Activated T-helper 17 cell treated with anti-CD3 and anti-CD28 coated beads, Interleukin-2, amount 50 U/mL, for 72 hours (primary cell): Measurements from ENCODE around the gene QRSL1. TPM values are rescaled to one million over a fixed set of nuclear protein-coding genes. Genes with fewer than 3 reads are reported as not detected.
"Not testable (repeated sequence)": the region's sequence is repeated elsewhere in the genome, so short reads cannot be mapped to it uniquely, and the experiment has no call there.

Experiments
- ATAC-seq: fragments of 150-1000 bp; cut with Tn5 transposase; replicated peaks from 2 replicates; pipeline ENCODE4 v1.10.0; 2021; ENCODE audit warnings: mild to moderate bottlenecking, moderate library complexity
- H3K27ac Mint-ChIP-seq: one replicate; pipeline ENCODE4 v1.8.0; 2022; ENCODE audit warnings: mixed read lengths
- H3K27me3 Mint-ChIP-seq: one replicate; pipeline ENCODE4 v1.8.0; 2022; ENCODE audit warnings: mixed read lengths
- H3K36me3 Mint-ChIP-seq: one replicate; pipeline ENCODE4 v1.8.0; 2022; ENCODE audit warnings: low read depth, mild to moderate bottlenecking, mixed read lengths
- H3K4me1 Mint-ChIP-seq: one replicate; pipeline ENCODE4 v1.8.0; 2022; ENCODE audit warnings: mixed read lengths
- H3K4me3 Mint-ChIP-seq: one replicate; pipeline ENCODE4 v1.8.0; 2022; ENCODE audit warnings: mild to moderate bottlenecking, mixed read lengths
- H3K9me3 Mint-ChIP-seq: one replicate; pipeline ENCODE4 v1.8.0; 2022; ENCODE audit warnings: mixed read lengths
- total RNA-seq, 2 donors: library from RNA; stranded (reverse); gene quantifications; one replicate each; pipeline ENCODE4 v1.2.3, GENCODE V29; 2022

QRSL1 gene
- 10 to 100 TPM; 10.9 to 18.2 TPM for total RNA-seq

GRCh38 chr6:106629103-106629858, at the start of gene QRSL1, which contains the start of gene RTN4IP1:
Gene QRSL1, plus strand, starts transcription at chr6:106629578. Its CDS starts 104 bp downstream, at chr6:106629682.
Gene RTN4IP1, minus strand, starts transcription at chr6:106629498. Its CDS starts 477 bp downstream, at chr6:106629021.
- no peaks in the 10 kb centered on the region for H3K9me3 Mint-ChIP-seq
- peak within 1 kb of the TSS; percentile 98 for H3K27ac Mint-ChIP-seq
- no peaks in the 10 kb centered on the region for H3K27me3 Mint-ChIP-seq
- H3K36me3 Mint-ChIP-seq: no peaks in the 10 kb centered on the region
- peaks cover 13% of the 10 kb centered on the region for H3K4me1 Mint-ChIP-seq
- ATAC-seq: peak; percentile 97
- peak within 1 kb of the TSS; percentile 98 for H3K4me3 Mint-ChIP-seq

- peaks cover 32% of the 10 kb centered on the region for H3K36me3 Mint-ChIP-seq
- no peaks in the 10 kb centered on the region for H3K4me1 Mint-ChIP-seq
These were observed 47.9 kb upstream of the QRSL1 start for GRCh38 chr6:106581468-106581867.

GRCh38 chr6:106586815-106587415, 42.5 kb upstream of the QRSL1 start:
- Mint-ChIP-seq H3K4me1 (no peaks in the 10 kb centered on the region), H3K9me3 (no peaks in the 10 kb centered on the region), H3K4me3 (no peak overlapping the region), H3K27me3 (no peaks in the 10 kb centered on the region), H3K36me3 (peaks cover 36% of the 10 kb centered on the region), H3K27ac (no peak overlapping the region)
- ATAC-seq: peak; percentile 42

More at GRCh38 chr6:106581468-106581867, 47.9 kb upstream of the QRSL1 start:
- Mint-ChIP-seq H3K9me3 (no peaks in the 10 kb centered on the region), H3K27me3 (no peaks in the 10 kb centered on the region), H3K27ac (no peak overlapping the region), H3K4me3 (no peak overlapping the region)
- ATAC-seq: no peak

GRCh38 chr6:106588937-106589336, 40.4 kb upstream of the QRSL1 start:
- H3K4me1 Mint-ChIP-seq: not testable (repeated sequence)

GRCh38 chr6:106591111-106591825, 38.1 kb upstream of the QRSL1 start:
- no peak overlapping the region for H3K27ac Mint-ChIP-seq
- H3K4me3 Mint-ChIP-seq: no peak overlapping the region
- ATAC-seq: no peak
- H3K27me3 Mint-ChIP-seq: no peaks in the 10 kb centered on the region
- H3K4me1 Mint-ChIP-seq: no peaks in the 10 kb centered on the region
- peaks cover 19% of the 10 kb centered on the region for H3K36me3 Mint-ChIP-seq
- H3K9me3 Mint-ChIP-seq: no peaks in the 10 kb centered on the region

More at GRCh38 chr6:106588937-106589336, 40.4 kb upstream of the QRSL1 start:
- peaks cover 20% of the 10 kb centered on the region for H3K36me3 Mint-ChIP-seq
- not testable (repeated sequence) for H3K9me3 Mint-ChIP-seq, ATAC-seq, H3K27ac Mint-ChIP-seq, H3K27me3 Mint-ChIP-seq, H3K4me3 Mint-ChIP-seq

- no peak for ATAC-seq
- Mint-ChIP-seq H3K27me3 (no peaks in the 10 kb centered on the region), H3K4me1 (no peaks in the 10 kb centered on the region), H3K36me3 (peaks cover 19% of the 10 kb centered on the region), H3K27ac (no peak overlapping the region), H3K9me3 (no peaks in the 10 kb centered on the region), H3K4me3 (no peak overlapping the region)
These were observed 29.9 kb upstream of the QRSL1 start for GRCh38 chr6:106599440-106599839.

- Mint-ChIP-seq H3K4me3 (no peak overlapping the region), H3K4me1 (no peaks in the 10 kb centered on the region), H3K36me3 (peaks cover 19% of the 10 kb centered on the region), H3K27ac (no peak overlapping the region), H3K9me3 (no peaks in the 10 kb centered on the region), H3K27me3 (no peaks in the 10 kb centered on the region)
- no peak for ATAC-seq
These were observed 29.0 kb upstream of the QRSL1 start for GRCh38 chr6:106600329-106600728.

- H3K4me1 Mint-ChIP-seq: peaks cover 7% of the 10 kb centered on the region
- no peaks in the 10 kb centered on the region for H3K27me3 Mint-ChIP-seq
- peak; percentile 73 for ATAC-seq
- no peak overlapping the region for H3K4me3 Mint-ChIP-seq
- no peaks in the 10 kb centered on the region for H3K9me3 Mint-ChIP-seq
- no peak overlapping the region for H3K27ac Mint-ChIP-seq
- peaks cover 7% of the 10 kb centered on the region for H3K36me3 Mint-ChIP-seq
These were observed 21.2 kb upstream of the QRSL1 start for GRCh38 chr6:106608080-106608668.

GRCh38 chr6:106609699-106610098, 19.7 kb upstream of the QRSL1 start:
- H3K36me3 Mint-ChIP-seq: peaks cover 21% of the 10 kb centered on the region
- no peaks in the 10 kb centered on the region for H3K27me3 Mint-ChIP-seq
- no peaks in the 10 kb centered on the region for H3K9me3 Mint-ChIP-seq
- H3K4me1 Mint-ChIP-seq: peaks cover 19% of the 10 kb centered on the region
- H3K27ac Mint-ChIP-seq: no peak overlapping the region
- no peak overlapping the region for H3K4me3 Mint-ChIP-seq
- no peak for ATAC-seq

- Mint-ChIP-seq H3K4me1 (peaks cover 19% of the 10 kb centered on the region), H3K4me3 (no peak overlapping the region), H3K27ac (no peak overlapping the region), H3K27me3 (no peaks in the 10 kb centered on the region), H3K9me3 (no peaks in the 10 kb centered on the region), H3K36me3 (peaks cover 28% of the 10 kb centered on the region)
- ATAC-seq: no peak
These were observed 18.3 kb upstream of the QRSL1 start for GRCh38 chr6:106611030-106611429.

GRCh38 chr6:106612671-106613416, 16.5 kb upstream of the QRSL1 start:
- Mint-ChIP-seq H3K9me3 (no peaks in the 10 kb centered on the region), H3K4me1 (peaks cover 19% of the 10 kb centered on the region), H3K36me3 (peaks cover 35% of the 10 kb centered on the region), H3K27me3 (no peaks in the 10 kb centered on the region), H3K27ac (peak overlapping the region; percentile 83), H3K4me3 (peak overlapping the region; percentile 62)
- ATAC-seq: peak; percentile 70

GRCh38 chr6:106613590-106613989, 15.8 kb upstream of the QRSL1 start:
- no peaks in the 10 kb centered on the region for H3K27me3 Mint-ChIP-seq
- H3K4me1 Mint-ChIP-seq: peaks cover 19% of the 10 kb centered on the region
- H3K27ac Mint-ChIP-seq: peak overlapping the region; percentile 83
- H3K4me3 Mint-ChIP-seq: peak overlapping the region; percentile 62
- peaks cover 40% of the 10 kb centered on the region for H3K36me3 Mint-ChIP-seq
- ATAC-seq: no peak
- H3K9me3 Mint-ChIP-seq: no peaks in the 10 kb centered on the region

GRCh38 chr6:106614166-106614565, 15.2 kb upstream of the QRSL1 start:
- peaks cover 19% of the 10 kb centered on the region for H3K4me1 Mint-ChIP-seq
- H3K4me3 Mint-ChIP-seq: peak overlapping the region; percentile 62
- no peaks in the 10 kb centered on the region for H3K9me3 Mint-ChIP-seq
- ATAC-seq: peak; percentile 42
- H3K27ac Mint-ChIP-seq: peak overlapping the region; percentile 44
- H3K27me3 Mint-ChIP-seq: no peaks in the 10 kb centered on the region
- peaks cover 45% of the 10 kb centered on the region for H3K36me3 Mint-ChIP-seq
